KOPT-K1 (cell line): ENCODE data around the gene SLC51B.

Experiments used
- H3K27ac ChIP-seq: fragments of 200-600 bp; sonication (generic); 2 replicates; pipeline ENCODE4 v1.5.1; 2016; ENCODE audit warnings: antibody characterized with exemption, mild to moderate bottlenecking, low read depth, low read length; ENCODE audit not compliant: poor library complexity, severe bottlenecking
- H3K36me3 ChIP-seq: fragments of 200-600 bp; sonication (generic); 2 replicates; pipeline ENCODE4 v1.5.1; 2017; ENCODE audit warnings: antibody characterized with exemption, mild to moderate bottlenecking, low read length, moderate library complexity; ENCODE audit not compliant: insufficient read depth
- H3K9me3 ChIP-seq: fragments of 200-600 bp; sonication (generic); 2 replicates; pipeline ENCODE4 v1.5.1; 2017; ENCODE audit warnings: antibody characterized with exemption, low read length, mild to moderate bottlenecking; ENCODE audit not compliant: insufficient read depth, poor library complexity, severe bottlenecking

SLC51B gene

GRCh38 chr15:65054333-65055200 lies 9.4 kb downstream of the SLC51B start:
- no peaks in the 10 kb centered on the region for H3K9me3 ChIP-seq
- H3K27ac ChIP-seq: peak overlapping the region; percentile 40
- no peaks in the 10 kb centered on the region for H3K36me3 ChIP-seq

- Histone ChIP-seq H3K27ac (peak overlapping the region; percentile 40), H3K36me3 (no peaks in the 10 kb centered on the region), H3K9me3 (no peaks in the 10 kb centered on the region)
Measured at GRCh38 chr15:65055201-65055870, 10.1 kb downstream of the SLC51B start.

GRCh38 chr15:65056106-65056505 lies 10.9 kb downstream of the SLC51B start:
- Histone ChIP-seq H3K27ac (peak overlapping the region; percentile 40), H3K9me3 (no peaks in the 10 kb centered on the region), H3K36me3 (no peaks in the 10 kb centered on the region)

DNA sequence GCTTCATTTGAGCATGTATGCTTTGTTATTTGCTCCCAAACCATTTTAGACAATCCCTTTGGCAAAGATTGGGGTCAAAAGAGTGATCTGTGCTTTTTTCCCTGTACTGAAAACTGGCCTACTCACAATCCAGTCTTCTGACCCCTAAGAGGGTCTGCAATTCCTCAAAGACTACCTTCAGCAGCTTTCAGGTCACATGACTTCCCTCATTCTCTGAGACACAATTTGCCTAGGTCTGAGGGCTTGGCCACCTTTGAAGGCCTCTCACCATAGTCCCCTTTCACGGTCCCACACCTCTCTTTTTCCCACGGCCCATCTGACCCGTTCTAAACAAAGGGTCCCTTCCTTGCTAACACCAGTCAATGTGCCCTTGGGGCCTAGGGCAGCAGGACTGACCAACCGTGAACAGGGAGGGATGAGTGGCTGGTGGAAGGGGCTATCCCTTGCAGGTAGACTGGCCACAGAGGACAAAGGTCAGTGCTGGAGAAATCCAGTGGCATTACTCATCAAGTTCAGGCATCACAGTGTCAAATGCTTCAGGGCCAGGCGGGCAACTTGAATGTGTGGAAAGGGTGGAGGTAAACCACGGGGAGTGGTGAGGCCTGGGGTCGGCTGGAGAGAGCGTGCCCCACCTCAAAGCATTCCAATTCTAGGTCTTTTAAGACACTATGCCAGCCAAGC lies 11.8 kb downstream of the SLC51B start:
- no peak overlapping the region for H3K27ac ChIP-seq
- no peaks in the 10 kb centered on the region for H3K9me3 ChIP-seq
- no peaks in the 10 kb centered on the region for H3K36me3 ChIP-seq

- no peaks in the 10 kb centered on the region for H3K9me3 ChIP-seq
- no peak overlapping the region for H3K27ac ChIP-seq
- no peaks in the 10 kb centered on the region for H3K36me3 ChIP-seq
Measured at GRCh38 chr15:65057549-65057940, 12.4 kb downstream of the SLC51B start.

- no peaks in the 10 kb centered on the region for H3K9me3 ChIP-seq
- H3K27ac ChIP-seq: no peak overlapping the region
- H3K36me3 ChIP-seq: no peaks in the 10 kb centered on the region
Measured at GRCh38 chr15:65058394-65059368, 13.5 kb downstream of the SLC51B start.

DNA sequence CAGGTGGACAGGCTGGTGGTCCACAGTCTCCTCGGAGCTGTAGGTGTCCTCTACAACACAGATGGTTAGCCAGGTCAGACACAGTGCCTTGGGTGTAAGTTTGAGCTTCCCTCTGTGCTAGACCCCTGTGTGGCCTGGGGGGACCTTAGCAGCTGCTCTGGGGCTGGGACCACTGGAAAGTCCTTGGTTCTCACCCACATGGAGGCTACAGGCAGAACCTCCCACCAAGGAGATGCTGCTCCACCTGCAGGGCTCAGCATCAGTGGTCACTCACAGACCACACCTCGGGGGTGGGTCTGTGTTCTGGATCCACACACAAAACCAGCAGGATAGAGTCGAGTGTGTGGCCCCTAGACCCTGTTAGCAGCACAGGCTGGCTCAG lies 14.2 kb downstream of the SLC51B start:
- Histone ChIP-seq H3K9me3 (no peaks in the 10 kb centered on the region), H3K36me3 (no peaks in the 10 kb centered on the region), H3K27ac (no peak overlapping the region)

DNA sequence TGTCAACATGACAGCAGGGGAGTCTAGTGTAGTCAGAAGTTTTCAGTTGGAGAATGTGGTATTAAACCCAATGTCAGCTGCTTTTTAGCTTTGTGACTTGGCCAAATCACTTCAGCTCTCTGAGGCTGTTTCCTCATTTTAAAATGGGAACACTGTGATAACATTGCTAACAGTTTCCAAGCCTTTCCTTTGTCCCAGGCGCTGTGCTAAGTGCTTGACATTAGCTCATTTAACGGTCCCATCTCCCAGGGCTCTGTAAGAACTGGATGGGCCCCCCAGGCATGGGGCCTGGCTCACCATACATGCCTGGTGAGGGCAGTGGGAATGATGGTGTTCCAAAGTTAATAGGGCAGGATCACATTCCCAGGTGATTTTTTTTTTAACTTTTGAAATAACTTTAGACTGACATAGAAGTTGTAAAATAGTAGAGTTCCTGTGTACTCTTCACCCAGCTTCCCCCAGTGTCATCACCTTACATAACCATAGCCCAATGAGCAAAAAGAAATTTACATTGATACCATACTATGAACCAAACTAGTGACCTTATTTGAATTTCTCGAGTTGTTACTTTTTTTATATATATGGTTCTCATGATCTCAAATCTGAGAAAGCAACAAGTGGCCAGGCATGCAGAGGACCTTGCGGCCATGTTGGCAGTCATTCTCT lies 14.9 kb downstream of the SLC51B start:
- H3K27ac ChIP-seq: no peak overlapping the region
- no peaks in the 10 kb centered on the region for H3K36me3 ChIP-seq
- no peaks in the 10 kb centered on the region for H3K9me3 ChIP-seq

DNA sequence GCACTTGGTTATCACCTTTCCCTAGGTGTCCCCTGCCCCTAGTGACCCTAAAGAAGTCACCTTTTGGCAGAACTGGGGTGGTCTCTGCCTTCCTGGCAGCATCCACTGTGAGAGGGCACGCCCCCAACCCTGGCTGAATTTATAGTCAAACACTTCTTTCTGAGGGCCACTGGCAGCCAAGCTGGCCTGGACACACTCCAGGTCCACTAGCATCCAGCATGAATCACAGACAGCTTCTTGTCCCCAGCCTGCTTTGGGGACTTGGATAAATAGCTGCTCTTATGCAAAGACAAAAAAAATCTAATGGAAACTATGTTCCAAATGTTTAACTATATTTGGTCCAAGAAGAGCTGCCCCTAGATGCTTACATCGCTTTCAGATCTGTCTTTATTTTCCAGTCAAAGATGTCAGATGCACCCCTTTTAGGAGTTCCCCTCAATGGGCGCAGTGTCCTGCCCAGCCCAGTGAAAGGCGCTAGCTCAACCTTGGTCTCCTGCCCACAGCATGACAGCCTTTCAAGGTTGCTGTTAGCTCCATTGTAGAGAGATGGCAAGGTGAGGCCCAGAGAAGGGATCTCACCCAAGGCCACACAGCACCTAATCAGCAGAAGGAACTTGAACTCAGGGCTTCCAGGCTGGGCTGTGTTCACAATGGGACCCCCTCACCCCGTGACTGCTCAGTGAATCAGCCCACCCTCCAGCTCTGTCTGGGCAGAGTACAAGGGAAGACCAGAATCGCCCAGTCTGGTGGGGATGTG lies 15.6 kb downstream of the SLC51B start:
- Histone ChIP-seq H3K27ac (no peak overlapping the region), H3K9me3 (no peaks in the 10 kb centered on the region), H3K36me3 (no peaks in the 10 kb centered on the region)

GRCh38 chr15:65062061-65062460 lies 16.9 kb downstream of the SLC51B start:
- no peaks in the 10 kb centered on the region for H3K36me3 ChIP-seq
- H3K9me3 ChIP-seq: no peaks in the 10 kb centered on the region
- no peak overlapping the region for H3K27ac ChIP-seq

GRCh38 chr15:65062726-65063125 lies 17.5 kb downstream of the SLC51B start:
- no peaks in the 10 kb centered on the region for H3K9me3 ChIP-seq
- no peaks in the 10 kb centered on the region for H3K36me3 ChIP-seq
- no peak overlapping the region for H3K27ac ChIP-seq

- Histone ChIP-seq H3K27ac (no peak overlapping the region), H3K9me3 (no peaks in the 10 kb centered on the region), H3K36me3 (no peaks in the 10 kb centered on the region)
Measured at GRCh38 chr15:65066001-65066634, 20.9 kb downstream of the SLC51B start.

DNA sequence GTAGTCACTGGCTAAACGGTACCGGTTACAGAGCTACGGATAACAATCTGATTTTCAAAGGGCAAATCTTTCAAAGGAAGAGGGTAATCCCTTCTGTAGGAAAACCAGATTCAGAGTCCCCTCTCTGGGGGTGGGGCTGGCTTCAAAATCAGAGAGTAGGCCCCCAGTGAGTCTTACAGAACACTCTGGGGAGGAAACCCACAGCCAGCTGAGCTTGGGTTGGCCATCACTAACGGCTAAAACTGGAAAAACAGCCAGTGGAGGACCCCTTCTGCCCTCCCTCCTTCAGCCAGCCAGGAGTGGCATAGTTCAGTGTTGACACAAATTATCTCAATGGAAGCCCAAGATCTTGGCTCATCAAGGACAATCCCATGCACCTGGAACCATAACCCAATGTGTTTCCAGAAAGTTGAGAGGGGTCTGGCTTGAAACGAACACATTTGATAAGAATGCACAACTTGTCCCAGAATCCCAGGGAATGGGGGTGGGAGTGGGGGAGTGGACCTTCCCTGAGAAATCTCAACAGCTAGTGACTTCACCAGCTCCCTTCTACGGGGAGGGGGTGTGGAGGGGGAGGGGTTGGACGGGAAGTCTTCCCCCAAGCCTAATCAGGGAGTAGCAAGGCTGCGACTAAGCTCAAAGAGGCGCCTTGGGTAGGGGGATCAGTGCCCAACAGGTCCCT lies 21.6 kb downstream of the SLC51B start:
- Histone ChIP-seq H3K36me3 (no peaks in the 10 kb centered on the region), H3K27ac (no peak overlapping the region), H3K9me3 (no peaks in the 10 kb centered on the region)
